GM12892 (cell line): Measurements from ENCODE around the gene REM2.

Source experiments
- DNase-seq: peaks from one replicate; pipeline ENCODE4 v3.0.0; 2011; ENCODE audit not compliant: insufficient read length
- FAIRE-seq: peaks from 2 replicates; lab custom pipeline; 2011; peaks lifted over from hg19 to GRCh38; lab: Jason Lieb, UNC
- POLR2A ChIP-seq: IDR thresholded peaks from 2 replicates; pipeline ENCODE4 v1.6.1; 2011; ENCODE audit warnings: low read depth, low read length, control low read depth
- POLR2AphosphoS5 ChIP-seq: IDR thresholded peaks from 2 replicates; pipeline ENCODE4 v1.6.1; 2011; ENCODE audit warnings: low read depth, low read length, control low read depth
- TAF1 ChIP-seq: IDR thresholded peaks from 2 replicates; pipeline ENCODE4 v1.6.1; 2011; ENCODE audit warnings: low read depth, mild to moderate bottlenecking, control low read depth, low read length, borderline replicate concordance

REM2 gene

GRCh38 chr14:22929104-22929960 is 46.3 kb downstream of the REM2 start, which contains the start of gene PRMT5:
PRMT5 (minus strand) TSS chr14:22929376; CDS start chr14:22929361, 15 bp downstream.
- DNase-seq (peak; percentile 87), FAIRE-seq (peak; percentile 91)
- TF ChIP-seq POLR2A (peak; percentile 87), TAF1 (peak; percentile 92), POLR2AphosphoS5 (peak; percentile 84)

GRCh38 chr14:22929961-22930364 is 46.9 kb downstream of the REM2 start:
- DNase-seq (no peak), FAIRE-seq (no peak)
- TF ChIP-seq POLR2AphosphoS5 (no peak), TAF1 (no peak), POLR2A (no peak)

GRCh38 chr14:22932146-22932545 is 49.1 kb downstream of the REM2 start:
- TF ChIP-seq TAF1 (no peak), POLR2AphosphoS5 (no peak), POLR2A (no peak)
- FAIRE-seq: no peak
- DNase-seq: no peak

GRCh38 chr14:22935156-22935555 is 52.1 kb downstream of the REM2 start:
- no peak for DNase-seq
- no peak for FAIRE-seq
- TF ChIP-seq POLR2A: no peak
- TF ChIP-seq POLR2AphosphoS5: no peak
- TF ChIP-seq TAF1: no peak
